Astrocyte of the cerebellum (primary cell): ENCODE measurements around the gene GRAMD1B.

Experiments
- DNase-seq: peaks from one replicate; pipeline ENCODE4 v3.0.0-alpha.2; 2011; ENCODE audit warnings: low read depth
- H3K4me3 ChIP-seq: 2 replicates; pipeline ENCODE4 v1.5.1; 2011; ENCODE audit warnings: mild to moderate bottlenecking, low read depth, low read length, moderate library complexity
- CTCF ChIP-seq: IDR thresholded peaks from 2 replicates; pipeline ENCODE4 v1.5.1; 2012; ENCODE audit warnings: low read length, low read depth, moderate library complexity, mild to moderate bottlenecking; ENCODE audit errors: missing control alignments
- in situ Hi-C: cut with HindIII; loops from 2 replicates; pipeline ENCODE4 v1.10.0; 2017; ENCODE audit warnings: low sequenced_read_pairs

The GRAMD1B gene

DNA sequence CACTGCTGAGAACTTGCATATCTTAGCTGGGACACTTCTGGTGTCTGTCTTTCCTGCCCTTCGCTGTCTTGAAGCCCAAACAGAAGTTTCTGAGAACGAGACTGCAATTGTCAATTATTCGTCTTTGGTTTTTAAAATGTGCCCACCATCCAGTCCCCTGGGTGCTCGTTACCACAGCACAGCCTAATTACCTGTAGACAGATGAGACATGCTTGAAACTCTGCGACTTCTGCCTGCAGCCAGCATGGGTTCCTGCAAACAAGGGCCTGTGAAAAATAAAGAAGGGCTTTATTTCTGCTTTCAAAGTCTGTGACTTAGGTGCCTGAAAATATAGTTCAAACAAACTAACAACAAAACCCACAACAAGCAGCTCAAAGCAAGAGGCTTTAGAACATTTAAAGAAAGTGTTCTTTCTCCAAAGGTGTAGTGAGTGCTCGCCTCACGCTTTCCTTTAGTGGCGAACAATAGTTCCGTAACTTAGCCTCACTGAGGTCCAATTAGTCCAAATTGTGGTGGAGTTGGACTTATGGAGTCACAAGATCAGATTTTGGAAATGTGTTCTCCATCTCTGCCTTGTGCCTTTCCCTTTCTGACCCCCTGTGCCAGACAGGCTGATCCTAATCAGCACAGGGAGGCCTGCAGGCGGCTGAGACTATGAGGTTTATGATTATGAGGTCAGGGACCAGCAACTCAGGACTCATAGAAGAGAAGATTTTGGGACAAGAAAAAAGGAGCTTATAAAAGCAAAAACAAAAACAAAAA is 20.4 kb upstream of the GRAMD1B start:
- no peak for DNase-seq
- no peak for TF ChIP-seq CTCF
- in situ Hi-C loops = no loop called here
- no peak overlapping the region for H3K4me3 ChIP-seq

GRCh38 chr11:123410218-123410549 is 19.9 kb upstream of the GRAMD1B start:
- TF ChIP-seq CTCF = no peak
- DNase-seq = no peak
- no peak overlapping the region for H3K4me3 ChIP-seq
- in situ Hi-C loops = no loop called here

DNA sequence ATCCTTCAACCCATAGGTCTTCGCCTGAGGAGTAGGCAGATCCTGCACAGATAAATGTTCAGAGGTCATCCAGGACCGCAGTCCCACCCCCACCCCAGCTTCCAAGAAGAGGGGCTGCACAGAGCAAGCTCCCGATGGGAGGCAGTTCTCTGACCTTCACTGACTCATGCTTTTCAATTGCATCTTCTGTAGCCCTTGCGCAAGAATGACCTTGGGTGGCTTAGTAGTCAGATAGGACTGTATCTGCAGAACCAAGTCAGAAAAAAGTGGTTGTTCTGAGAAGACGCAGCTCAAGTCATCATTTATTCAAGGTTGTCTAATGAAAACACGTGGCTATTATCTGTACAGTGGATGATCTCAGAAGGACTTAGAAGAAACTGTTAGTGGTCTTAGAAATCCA is 16.4 kb upstream of the GRAMD1B start:
- TF ChIP-seq CTCF = no peak
- no peak for DNase-seq
- in situ Hi-C loops = no loop called here
- no peak overlapping the region for H3K4me3 ChIP-seq

- in situ Hi-C loops = no loop called here
- TF ChIP-seq CTCF = no peak
- H3K4me3 ChIP-seq = no peak overlapping the region
- no peak for DNase-seq
These were observed 13.5 kb upstream of the GRAMD1B start for GRCh38 chr11:123416566-123416965.

GRCh38 chr11:123418351-123419114 is 11.5 kb upstream of the GRAMD1B start:
- DNase-seq = no peak
- no peak overlapping the region for H3K4me3 ChIP-seq
- no peak for TF ChIP-seq CTCF
- in situ Hi-C loops = no loop called here

DNA sequence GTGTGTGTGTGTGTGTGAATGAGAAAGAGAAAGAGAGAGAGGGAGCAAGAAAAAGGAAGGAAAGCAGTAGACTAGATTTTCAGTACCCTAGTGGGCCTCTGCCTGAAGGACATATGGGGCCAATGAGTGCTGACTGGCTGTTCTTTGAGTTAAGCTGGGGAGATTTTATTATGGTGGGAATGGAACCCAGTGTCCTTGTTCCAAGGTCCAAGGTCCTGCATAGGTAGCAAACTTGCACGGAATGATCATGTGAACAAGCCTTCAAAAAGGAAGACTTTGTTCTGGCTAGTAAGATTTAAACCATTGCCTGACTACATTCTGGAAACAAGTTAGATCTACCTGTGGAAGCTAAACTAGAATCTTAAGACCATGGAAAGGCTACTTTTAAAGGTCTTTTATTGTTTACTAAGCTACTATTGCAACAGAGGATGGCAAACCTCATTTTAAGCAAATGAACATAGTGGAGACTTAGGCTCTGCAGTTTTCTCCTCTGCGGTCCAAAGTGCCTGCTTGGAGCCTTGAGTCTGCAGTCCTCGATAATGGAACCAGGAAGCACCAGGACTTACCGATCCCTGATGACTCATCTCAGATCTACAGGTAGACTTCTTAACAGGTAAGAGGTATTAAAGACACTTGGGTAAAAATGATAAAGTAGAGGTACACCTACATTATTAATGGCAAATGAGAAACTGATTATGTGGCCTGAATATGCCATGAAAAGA is 10.2 kb upstream of the GRAMD1B start:
- H3K4me3 ChIP-seq = no peak overlapping the region
- DNase-seq = no peak
- no peak for TF ChIP-seq CTCF
- in situ Hi-C loops = no loop called here
